Neural progenitor cell (in vitro differentiated cells): ENCODE measurements around the gene LYRM1.

Experiments
- CTCF ChIP-seq: fragments of 200-600 bp; sonication (generic); IDR thresholded peaks from 2 replicates; pipeline ENCODE4 v1.5.1; 2017; ENCODE audit warnings: antibody characterized with exemption, mild to moderate bottlenecking
- EZH2 ChIP-seq: fragments of 200-600 bp; sonication (generic); IDR thresholded peaks from 2 replicates; pipeline ENCODE4 v1.6.1; 2017; ENCODE audit warnings: antibody characterized with exemption, mild to moderate bottlenecking, moderate library complexity

GRCh38 chr16:20960899-20961298, 60.3 kb downstream of the LYRM1 start:
- no peak for TF ChIP-seq CTCF
- TF ChIP-seq EZH2: no peak
